NCI-H2196 treated with DMSO at 0.1 percent for 48 hours (cell line): ENCODE data around the gene ZMIZ1.

Experiments
- DNase-seq: peaks from one replicate; lab custom pipeline; 2025; ENCODE audit not compliant: unreplicated experiment; lab: John Stamatoyannopoulos, UW

ZMIZ1 gene

GRCh38 chr10:79258894-79259293 lies 190.1 kb downstream of the ZMIZ1 start:
- DNase-seq: no peak

GRCh38 chr10:79259834-79260233 lies 191.1 kb downstream of the ZMIZ1 start:
- no peak for DNase-seq

- DNase-seq: no peak
These were observed 192.3 kb downstream of the ZMIZ1 start for GRCh38 chr10:79260811-79261740.

GRCh38 chr10:79262131-79262530 lies 193.4 kb downstream of the ZMIZ1 start:
- DNase-seq: no peak

GRCh38 chr10:79262959-79263746 lies 194.4 kb downstream of the ZMIZ1 start:
- no peak for DNase-seq

- DNase-seq: no peak
These were observed 195.2 kb downstream of the ZMIZ1 start for GRCh38 chr10:79263939-79264338.

- DNase-seq: no peak
These were observed 196.2 kb downstream of the ZMIZ1 start for GRCh38 chr10:79264942-79265341.

GRCh38 chr10:79266084-79266483 lies 197.3 kb downstream of the ZMIZ1 start:
- no peak for DNase-seq

- DNase-seq: no peak
These were observed 198.0 kb downstream of the ZMIZ1 start for GRCh38 chr10:79266543-79267312.

- no peak for DNase-seq
These were observed 198.7 kb downstream of the ZMIZ1 start for GRCh38 chr10:79267499-79267898.

GRCh38 chr10:79268161-79268601 lies 199.4 kb downstream of the ZMIZ1 start:
- DNase-seq: no peak

- no peak for DNase-seq
These were observed 200.0 kb downstream of the ZMIZ1 start for GRCh38 chr10:79268742-79269141.

GRCh38 chr10:79269443-79269842 lies 200.7 kb downstream of the ZMIZ1 start:
- no peak for DNase-seq

- no peak for DNase-seq
These were observed 201.2 kb downstream of the ZMIZ1 start for GRCh38 chr10:79269969-79270368.

- no peak for DNase-seq
These were observed 201.9 kb downstream of the ZMIZ1 start for GRCh38 chr10:79270466-79271246.

- no peak for DNase-seq
These were observed 203.6 kb downstream of the ZMIZ1 start for GRCh38 chr10:79272353-79272752.

GRCh38 chr10:79273604-79274003 lies 204.8 kb downstream of the ZMIZ1 start:
- no peak for DNase-seq

GRCh38 chr10:79274279-79275104 lies 205.7 kb downstream of the ZMIZ1 start:
- no peak for DNase-seq

GRCh38 chr10:79275105-79275430 lies 206.3 kb downstream of the ZMIZ1 start:
- DNase-seq: no peak

GRCh38 chr10:79275431-79275851 lies 206.7 kb downstream of the ZMIZ1 start:
- DNase-seq: no peak
